HG02623 (cell line): ENCODE measurements around the gene BTN2A1.

Experiments
- ATAC-seq: cut with Tn5 transposase; IDR thresholded peaks from one replicate; pipeline ENCODE4 v1.9.1; 2021; ENCODE audit warnings: moderate library complexity; ENCODE audit not compliant: unreplicated experiment

Gene BTN2A1

GRCh38 chr6:26464416-26465131 is 6.8 kb downstream of the BTN2A1 start:
- ATAC-seq: no peak

- ATAC-seq: no peak
Measured at GRCh38 chr6:26465776-26466175, 8.0 kb downstream of the BTN2A1 start.

- no peak for ATAC-seq
Measured at GRCh38 chr6:26468829-26469228, 11.1 kb downstream of the BTN2A1 start.

GRCh38 chr6:26470643-26471042 is 12.9 kb downstream of the BTN2A1 start:
- ATAC-seq: no peak

DNA sequence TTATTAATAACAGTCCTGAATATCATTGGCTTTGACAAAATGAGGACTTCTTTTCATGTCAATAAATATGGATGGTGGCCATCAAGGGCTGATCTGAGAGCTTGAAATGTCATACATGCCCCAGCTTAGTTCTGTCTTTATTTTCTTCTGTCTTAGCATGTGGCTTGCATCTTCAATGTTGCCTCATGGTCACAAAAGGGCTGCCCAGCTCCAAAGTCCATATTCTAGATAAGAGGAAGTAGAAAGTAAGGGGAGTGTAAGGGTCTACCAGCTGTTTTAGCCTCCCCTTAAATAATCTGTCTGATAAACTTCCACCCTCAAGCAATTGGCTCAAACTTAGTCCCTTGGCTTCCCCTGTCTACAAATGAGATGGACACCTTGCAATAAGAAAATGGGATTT is 14.2 kb downstream of the BTN2A1 start:
- no peak for ATAC-seq

GRCh38 chr6:26472549-26473290 is 15.0 kb downstream of the BTN2A1 start:
- no peak for ATAC-seq

DNA sequence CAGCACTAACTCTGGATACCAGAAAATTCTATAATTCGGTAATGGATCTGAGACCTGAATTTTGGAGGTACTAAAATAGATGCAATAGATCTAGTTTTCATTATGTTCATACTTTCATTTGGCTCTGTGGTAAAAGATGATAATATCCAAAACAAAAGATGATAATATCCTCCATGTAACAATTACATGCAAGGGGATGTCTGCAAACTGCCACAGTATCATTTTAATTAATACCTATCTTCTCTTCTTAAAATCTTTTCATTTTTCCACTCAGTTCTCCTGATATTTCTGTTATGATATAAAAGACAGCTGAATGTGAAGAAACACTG is 15.6 kb downstream of the BTN2A1 start:
- no peak for ATAC-seq

GRCh38 chr6:26473758-26474438 is 16.1 kb downstream of the BTN2A1 start:
- peak; percentile 86 for ATAC-seq

DNA sequence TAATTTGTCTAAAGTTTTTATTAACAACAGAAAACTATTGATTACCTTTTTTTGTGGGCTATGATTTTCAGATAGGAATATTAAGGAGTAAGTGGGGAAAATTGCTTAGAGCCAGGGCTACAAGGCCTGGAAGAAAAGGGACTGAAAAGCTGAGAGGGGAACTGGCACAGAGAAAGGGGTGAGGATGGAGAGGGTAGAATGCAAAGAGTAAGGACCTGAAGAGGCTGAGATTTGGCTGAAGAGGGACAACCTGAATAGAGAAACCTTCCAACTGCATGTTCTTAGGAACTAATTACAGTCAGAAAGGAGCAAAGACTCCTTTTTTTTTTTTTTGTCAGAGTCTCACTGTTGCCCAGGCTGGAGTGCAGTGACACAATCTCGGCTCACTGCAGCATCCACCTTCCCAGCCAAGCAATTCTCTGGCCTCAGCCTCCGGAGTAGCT is 16.7 kb downstream of the BTN2A1 start:
- no peak for ATAC-seq

DNA sequence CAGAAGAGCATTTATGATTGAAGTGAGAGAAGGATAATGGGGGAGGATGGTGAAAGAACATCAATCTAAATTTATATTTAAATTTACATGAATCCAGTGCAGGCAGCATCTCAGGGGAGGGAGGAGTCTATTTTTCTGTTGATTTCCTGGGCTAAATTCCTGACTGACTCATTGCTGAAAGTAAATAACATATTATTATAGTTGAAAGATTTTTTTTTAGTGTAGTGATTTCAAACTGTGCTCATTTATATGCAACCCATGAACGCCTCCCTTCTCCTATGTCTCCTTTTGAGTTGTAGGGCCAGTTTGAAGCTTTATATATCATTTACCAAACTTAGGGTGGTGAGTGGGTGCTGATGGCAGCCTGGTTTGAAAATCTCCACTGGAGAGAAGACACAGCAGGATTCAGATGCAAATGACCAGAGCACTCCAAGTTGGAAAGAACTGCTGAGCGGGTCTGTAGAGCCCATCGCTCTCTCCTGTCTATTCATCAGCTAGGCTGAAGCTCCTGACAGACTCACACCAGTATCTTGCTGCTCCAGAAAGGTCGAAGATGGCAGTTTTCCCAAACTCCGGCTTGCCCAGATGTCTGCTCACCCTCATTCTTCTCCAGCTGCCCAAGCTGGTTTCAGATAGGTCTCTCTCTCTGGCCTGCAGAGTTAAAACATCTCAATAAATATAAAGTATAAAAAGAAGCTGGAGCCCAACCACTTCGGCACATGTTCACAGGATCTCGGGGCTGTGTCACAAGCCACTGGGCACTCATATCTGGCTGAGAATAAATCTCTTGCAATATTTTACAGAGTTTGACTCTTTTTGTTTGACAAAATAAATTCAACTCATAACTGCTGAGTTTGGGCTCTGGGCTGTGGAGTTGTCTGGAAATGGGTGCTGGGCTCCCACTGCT is 18.3 kb downstream of the BTN2A1 start:
- no peak for ATAC-seq

DNA sequence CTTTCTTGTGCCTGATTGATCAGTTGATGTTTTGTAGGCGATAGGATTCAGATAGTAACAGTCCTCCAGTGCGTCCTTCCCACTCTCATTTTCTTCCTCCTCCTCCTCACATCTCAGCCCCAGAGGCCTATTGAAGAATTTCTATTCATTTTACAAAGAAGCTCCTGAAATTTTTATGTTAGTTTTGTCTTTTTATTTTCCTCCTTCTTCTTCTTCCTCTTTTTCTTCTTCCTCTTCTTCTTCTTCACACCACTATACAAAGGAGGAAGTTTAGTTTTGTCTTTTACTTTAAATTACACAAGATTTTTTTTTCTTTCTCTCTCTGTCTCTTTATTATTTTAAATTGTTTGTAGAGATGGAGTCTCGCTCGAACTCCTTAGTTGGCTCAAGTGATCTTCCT is 19.1 kb downstream of the BTN2A1 start:
- no peak for ATAC-seq

GRCh38 chr6:26477426-26477825 is 19.7 kb downstream of the BTN2A1 start:
- ATAC-seq: no peak

DNA sequence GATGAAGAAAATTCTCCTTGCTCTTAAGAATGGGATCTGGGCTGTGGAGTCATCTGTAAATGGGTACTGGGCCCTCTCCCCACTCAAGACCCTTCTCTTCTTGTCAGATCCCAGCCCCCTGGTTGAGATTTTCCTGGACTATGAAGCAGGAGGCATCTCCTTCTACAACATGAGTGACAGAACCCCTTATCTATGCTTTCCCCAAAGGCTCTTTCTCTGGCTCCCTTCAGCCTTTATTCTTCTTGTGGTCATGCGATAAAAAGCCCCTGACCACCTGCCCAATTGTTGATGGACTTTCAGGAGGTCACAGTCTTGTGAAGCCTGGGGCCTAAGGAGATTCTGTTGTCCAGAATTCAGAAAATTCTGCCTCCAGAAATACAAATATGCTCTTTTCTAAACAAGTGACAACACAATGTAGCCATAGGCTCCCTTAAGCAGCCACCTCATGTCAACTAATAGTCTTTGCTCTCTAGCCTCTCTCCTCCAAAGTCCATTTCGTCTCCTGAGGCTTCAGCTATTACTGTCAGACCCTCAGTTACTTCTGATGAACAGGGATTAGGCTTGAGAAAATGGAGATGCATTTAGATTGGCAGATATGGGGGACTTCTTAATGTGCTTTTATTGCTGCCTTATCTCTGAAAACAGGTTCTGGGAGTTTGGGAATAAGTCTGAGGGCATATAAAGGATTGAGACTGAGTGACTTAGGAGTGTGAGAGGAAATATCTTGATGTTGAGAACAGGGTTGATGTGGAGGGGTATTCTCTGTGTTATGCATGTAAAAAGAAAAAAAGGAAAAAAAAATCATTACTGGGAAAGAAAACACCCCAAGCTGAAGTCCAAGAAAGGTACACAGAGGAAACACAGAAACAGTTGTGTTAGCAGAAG is 20.6 kb downstream of the BTN2A1 start:
- ATAC-seq: no peak

DNA sequence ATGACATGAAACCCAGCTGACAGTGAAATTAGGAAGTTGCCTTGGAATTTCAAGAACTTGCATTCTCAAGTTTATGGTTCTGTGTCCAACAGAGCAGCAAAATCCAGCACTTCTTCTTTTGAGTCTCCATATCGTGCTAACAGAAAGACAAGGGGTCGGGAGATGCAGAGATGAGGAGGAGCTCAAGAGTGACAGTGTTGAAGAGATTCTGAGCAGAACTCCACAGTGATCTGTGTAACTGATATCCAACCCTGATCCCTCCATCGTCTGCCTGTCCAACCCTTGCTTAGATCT is 21.2 kb downstream of the BTN2A1 start:
- ATAC-seq: no peak

GRCh38 chr6:26482338-26482737 is 24.6 kb downstream of the BTN2A1 start:
- ATAC-seq: no peak

GRCh38 chr6:26483727-26484126 is 26.0 kb downstream of the BTN2A1 start:
- ATAC-seq: no peak

- ATAC-seq: no peak
Measured at GRCh38 chr6:26484161-26484560, 26.4 kb downstream of the BTN2A1 start.

DNA sequence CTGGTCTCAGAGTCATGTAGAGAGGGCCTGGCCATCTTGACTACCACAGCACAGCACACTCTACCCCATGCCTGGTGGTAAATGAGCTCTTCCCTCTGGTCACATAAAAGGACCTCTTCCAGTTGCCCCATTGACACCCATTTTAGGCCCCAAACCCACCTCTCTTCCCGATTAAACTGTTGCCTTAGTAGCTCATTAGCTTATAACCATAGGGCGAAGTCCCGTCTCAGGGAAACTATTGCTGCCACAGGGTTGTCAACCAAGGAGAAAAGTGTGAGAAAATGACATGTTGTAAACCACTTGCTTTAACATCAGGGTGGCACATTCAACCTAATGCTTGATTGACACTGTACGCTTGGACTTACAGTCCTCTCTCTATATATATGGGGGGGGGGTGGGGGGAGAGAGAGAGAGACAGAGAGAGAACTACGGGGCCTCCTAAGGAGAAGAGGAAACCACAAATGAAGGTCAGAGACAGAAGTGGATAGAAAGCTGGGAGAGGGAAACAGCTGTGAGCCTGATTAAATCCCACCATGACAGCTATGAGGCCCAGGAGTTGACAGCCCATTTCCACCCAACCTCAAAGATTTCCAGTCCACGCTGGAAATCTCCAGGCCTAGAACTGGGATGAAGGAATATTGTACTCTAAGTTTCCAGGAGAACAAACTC is 27.5 kb downstream of the BTN2A1 start:
- no peak for ATAC-seq

DNA sequence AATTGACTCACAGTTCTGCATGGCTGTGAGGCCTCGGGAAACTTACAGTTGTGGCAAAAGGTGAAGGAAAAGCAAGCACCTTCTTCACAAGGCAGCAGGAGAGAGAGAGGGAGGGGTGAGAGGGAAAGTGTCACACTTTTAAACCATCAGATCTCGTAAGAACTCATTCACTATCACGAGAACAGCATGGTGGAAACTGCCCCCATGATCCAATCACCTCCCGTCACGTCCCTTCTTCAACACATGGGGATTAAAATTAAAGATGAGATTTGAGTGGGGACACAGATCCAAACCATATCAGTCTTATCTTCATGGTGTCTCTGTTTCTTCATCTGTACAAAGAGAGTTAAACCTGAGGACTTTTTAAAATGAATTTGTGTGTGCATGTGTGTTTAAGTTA is 28.6 kb downstream of the BTN2A1 start:
- ATAC-seq: no peak

DNA sequence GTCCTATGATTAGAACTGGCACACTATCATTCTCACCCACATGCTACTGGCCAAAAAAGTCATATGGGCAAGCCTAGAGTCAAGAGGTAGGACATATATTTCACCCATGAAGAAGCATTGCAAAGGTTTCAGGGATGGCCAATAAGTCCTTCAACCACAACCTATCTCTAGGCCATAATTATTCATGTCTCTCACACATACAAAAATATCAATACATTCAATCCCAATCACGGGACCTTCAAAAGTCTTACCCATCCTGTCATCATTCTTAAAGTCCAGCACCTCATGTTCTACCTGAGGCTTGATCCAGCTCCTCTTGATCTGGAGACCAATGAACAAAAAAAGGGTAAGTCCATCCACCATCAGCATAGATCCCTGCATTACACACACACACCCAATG is 29.7 kb downstream of the BTN2A1 start:
- ATAC-seq: no peak
